Measurements from ENCODE around the gene HGS. TPM values are rescaled to one million over a fixed set of nuclear protein-coding genes. Genes with fewer than 3 reads are reported as not detected.

Gene HGS
- total and polyA plus RNA-seq, 2 of the 13 experiments (the other 11 are each of a cell fraction or from before 2014, with no cell fraction given) = 73.3 to 78.1 TPM

GRCh38 chr17:81711814-81712467, 28.1 kb downstream of the HGS start, which contains the start of gene SLC25A10 (continued):
- TF ChIP-seq RXRA (CRISPR knock-in tag; IDR thresholded peaks at IDR 0.05) = peak; percentile 92
- peak; percentile 35; the same call in 1 of the 2 replicates for TF ChIP-seq TBX3 (IDR thresholded peaks at IDR 0.05; ENCODE audit: borderline replicate concordance)
- peak; percentile 34; the same call in 1 of the 2 replicates for TF ChIP-seq ZNF644 (CRISPR knock-in tag; IDR thresholded peaks at IDR 0.05; ENCODE audit: low read depth)
- 0 out of 2 replicates have a peak, but pooled peaks have one; percentile 90 for TF ChIP-seq ZNF260 (CRISPR knock-in tag; IDR thresholded peaks at IDR 0.05; ENCODE audit: borderline replicate concordance, low read depth)
- TF ChIP-seq SMAD1 (CRISPR knock-in tag; IDR thresholded peaks at IDR 0.05; ENCODE audit: borderline replicate concordance, low read depth) = peak; percentile 99
- TF ChIP-seq SRF (IDR thresholded peaks at IDR 0.05; ENCODE audit: low read depth, low read length) = no peak
- TF ChIP-seq, protein P1, sequence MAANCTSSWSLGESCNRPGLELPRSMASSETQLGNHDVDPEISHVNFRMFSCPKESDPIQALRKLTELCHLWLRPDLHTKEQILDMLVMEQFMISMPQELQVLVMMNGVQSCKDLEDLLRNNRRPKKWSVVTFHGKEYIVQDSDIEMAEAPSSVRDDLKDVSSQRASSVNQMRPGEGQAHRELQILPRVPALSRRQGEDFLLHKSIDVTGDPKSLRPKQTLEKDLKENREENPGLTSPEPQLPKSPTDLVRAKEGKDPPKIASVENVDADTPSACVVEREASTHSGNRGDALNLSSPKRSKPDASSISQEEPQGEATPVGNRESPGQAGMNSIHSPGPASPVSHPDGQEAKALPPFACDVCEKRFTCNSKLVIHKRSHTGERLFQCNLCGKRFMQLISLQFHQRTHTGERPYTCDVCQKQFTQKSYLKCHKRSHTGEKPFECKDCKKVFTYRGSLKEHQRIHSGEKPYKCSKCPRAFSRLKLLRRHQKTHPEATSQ (CRISPR knock-in tag; IDR thresholded peaks at IDR 0.05; ENCODE audit: borderline replicate concordance) = peak; percentile 93; the same call in 1 of the 2 replicates
- TF ChIP-seq ZFP82 (CRISPR knock-in tag; IDR thresholded peaks at IDR 0.05; ENCODE audit: borderline replicate concordance) = peak; percentile 94; the same call in 1 of the 2 replicates
- peak; percentile 96 for TF ChIP-seq PBX3 (CRISPR knock-in tag; IDR thresholded peaks at IDR 0.05; ENCODE audit: borderline replicate concordance)
- peak; percentile 99 for TF ChIP-seq HOXA5 (CRISPR knock-in tag; IDR thresholded peaks at IDR 0.05)
- TF ChIP-seq TARDBP (CRISPR knock-in tag; IDR thresholded peaks at IDR 0.05) = peak; percentile 95
- TF ChIP-seq, protein P2, sequence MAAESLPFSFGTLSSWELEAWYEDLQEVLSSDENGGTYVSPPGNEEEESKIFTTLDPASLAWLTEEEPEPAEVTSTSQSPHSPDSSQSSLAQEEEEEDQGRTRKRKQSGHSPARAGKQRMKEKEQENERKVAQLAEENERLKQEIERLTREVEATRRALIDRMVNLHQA (CRISPR knock-in tag; IDR thresholded peaks at IDR 0.05) = peak; percentile 78; the same call in 1 of the 2 replicates
- peak; percentile 92 for TF ChIP-seq ZNF709 (CRISPR knock-in tag; IDR thresholded peaks at IDR 0.05)
- TF ChIP-seq MXD3 (CRISPR knock-in tag; IDR thresholded peaks at IDR 0.05) = peak; percentile 99
- no peak for TF ChIP-seq GTF2F1 (IDR thresholded peaks at IDR 0.05; ENCODE audit: low read length)
- TF ChIP-seq, protein P3, sequence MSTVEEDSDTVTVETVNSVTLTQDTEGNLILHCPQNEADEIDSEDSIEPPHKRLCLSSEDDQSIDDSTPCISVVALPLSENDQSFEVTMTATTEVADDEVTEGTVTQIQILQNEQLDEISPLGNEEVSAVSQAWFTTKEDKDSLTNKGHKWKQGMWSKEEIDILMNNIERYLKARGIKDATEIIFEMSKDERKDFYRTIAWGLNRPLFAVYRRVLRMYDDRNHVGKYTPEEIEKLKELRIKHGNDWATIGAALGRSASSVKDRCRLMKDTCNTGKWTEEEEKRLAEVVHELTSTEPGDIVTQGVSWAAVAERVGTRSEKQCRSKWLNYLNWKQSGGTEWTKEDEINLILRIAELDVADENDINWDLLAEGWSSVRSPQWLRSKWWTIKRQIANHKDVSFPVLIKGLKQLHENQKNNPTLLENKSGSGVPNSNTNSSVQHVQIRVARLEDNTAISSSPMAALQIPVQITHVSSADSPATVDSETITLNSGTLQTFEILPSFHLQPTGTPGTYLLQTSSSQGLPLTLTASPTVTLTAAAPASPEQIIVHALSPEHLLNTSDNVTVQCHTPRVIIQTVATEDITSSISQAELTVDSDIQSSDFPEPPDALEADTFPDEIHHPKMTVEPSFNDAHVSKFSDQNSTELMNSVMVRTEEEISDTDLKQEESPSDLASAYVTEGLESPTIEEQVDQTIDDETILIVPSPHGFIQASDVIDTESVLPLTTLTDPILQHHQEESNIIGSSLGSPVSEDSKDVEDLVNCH (CRISPR knock-in tag; IDR thresholded peaks at IDR 0.05) = 0 out of 2 replicates have a peak, but pooled peaks have one; percentile 82
- peak; percentile 94 for TF ChIP-seq ZNF850 (CRISPR knock-in tag; conservative IDR thresholded peaks at IDR 0.05)
- TF ChIP-seq ZNF280D (CRISPR knock-in tag; IDR thresholded peaks at IDR 0.05) = peak; percentile 88
- TF ChIP-seq HMG20B (CRISPR knock-in tag; conservative IDR thresholded peaks at IDR 0.05) = no peak
- TF ChIP-seq ZNF264 (CRISPR knock-in tag; IDR thresholded peaks at IDR 0.05) = peak; percentile 98
- TF ChIP-seq ZNF510 (CRISPR knock-in tag; IDR thresholded peaks at IDR 0.05; ENCODE audit: low read depth) = peak; percentile 78; the same call in 1 of the 2 replicates
